Activated T-cell treated with anti-CD3 and anti-CD28 coated beads, Interleukin-2, amount 50 U/mL, for 48 hours (primary cell): Measurements from ENCODE around the gene WNT10A.

Experiments
- DNase-seq, 2 experiments: peaks; one replicate each; pipeline ENCODE4 v3.0.0-alpha.2; 2020

The WNT10A gene

DNA sequence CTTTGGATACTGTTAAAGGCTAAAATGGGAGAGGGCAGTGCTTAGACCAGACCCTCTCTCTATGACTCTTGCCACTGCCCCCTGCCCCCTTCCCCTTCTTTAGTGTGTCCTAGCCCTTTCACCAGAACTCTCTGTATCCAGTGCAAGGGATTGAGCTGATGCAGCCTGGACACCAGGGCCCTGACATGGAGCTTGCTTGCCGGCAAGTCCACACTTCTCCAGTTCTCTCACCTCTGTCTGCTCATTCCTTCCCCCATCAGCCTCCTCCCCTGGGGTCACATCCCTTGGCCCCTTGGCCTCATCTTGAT, 22.6 kb upstream of the WNT10A start:
- no peak for DNase-seq

DNA sequence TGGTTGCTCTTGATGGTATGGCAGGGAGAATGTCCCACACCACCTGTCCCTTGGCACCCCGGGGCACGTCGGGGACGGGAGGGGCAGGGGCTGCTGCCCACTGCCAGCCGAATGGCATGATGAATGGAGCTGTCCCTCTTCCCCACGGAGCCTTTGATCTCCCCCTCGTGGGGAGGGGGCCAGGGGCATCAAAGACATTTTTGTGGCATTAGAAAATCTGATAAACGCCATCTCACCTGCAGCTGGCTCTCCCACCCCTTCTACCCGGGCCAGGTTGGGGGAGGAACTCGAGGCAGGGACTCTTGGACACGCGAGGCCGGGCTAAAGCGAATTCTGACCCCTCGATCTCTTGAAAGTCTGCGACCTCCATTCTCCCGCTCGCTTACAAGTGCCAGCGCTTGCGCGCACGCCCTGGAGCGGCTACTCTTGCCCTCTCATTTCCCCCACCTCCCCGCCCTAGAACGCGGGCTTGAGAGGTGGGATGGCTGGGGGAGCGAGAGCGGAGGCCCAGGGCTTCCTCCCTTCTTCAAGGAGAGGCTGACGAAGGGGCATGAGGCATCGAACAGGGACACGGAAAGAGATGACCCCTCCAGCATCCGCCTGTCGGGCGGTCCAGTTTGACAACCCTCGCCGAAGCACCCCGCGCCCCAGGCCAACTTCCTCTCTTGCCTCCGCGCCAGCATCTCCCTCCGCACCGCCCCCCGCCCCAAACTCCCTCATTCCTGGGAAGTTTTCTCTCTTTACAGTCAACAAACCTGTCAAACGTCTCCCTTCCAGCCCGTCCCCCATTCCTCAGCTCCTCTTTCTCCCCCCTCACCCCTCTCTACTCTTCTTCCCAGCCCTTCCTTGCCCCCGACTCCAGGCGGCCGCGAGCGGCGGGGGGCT, 21.7 kb upstream of the WNT10A start:
- DNase-seq, result no peak

- DNase-seq, result no peak
Observed at GRCh38 chr2:218859556-218859987, 21.1 kb upstream of the WNT10A start, which contains the start of gene WNT6. WNT6 (plus strand) TSS chr2:218859805; CDS start chr2:218860038, 233 bp downstream.

DNA sequence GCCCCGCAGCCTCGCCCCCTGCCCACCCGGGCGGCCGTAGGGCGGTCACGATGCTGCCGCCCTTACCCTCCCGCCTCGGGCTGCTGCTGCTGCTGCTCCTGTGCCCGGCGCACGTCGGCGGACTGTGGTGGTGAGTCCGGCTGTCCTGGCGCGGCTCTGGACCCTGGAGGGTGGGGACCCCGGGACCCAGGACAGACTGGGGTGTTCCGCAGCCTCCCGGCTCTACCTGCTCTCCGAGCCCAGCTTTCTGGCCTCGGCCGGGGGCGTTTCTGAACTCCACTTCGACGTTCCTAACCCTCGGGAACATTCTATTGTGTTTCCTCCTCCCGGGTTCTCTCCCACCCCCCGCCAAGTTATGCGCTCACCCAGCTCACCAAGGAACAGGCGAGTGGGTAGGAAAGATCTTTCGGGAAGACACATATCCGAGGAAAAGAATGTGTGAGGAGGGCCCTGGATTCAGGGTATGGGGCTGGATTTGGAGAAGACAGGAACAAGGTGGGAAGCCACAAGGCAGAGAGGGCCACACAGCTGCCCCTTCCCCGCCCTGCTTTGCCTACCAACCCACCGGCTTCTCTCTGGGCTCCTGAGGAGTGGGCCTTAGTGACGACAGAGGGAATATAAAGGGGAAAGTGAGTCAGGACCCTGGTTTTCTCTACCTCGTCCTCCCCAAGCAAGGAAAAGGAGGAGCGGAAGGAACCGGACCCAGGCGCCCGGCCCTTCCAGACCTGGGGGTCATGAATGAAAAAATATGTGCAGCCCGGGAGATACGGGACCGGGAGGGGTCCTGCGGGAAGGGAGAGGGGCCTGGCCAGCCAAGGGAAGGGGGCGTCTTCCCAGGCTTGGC, 20.4 kb upstream of the WNT10A start:
- peak in 1 of 2 experiments; percentile 18 for DNase-seq

DNA sequence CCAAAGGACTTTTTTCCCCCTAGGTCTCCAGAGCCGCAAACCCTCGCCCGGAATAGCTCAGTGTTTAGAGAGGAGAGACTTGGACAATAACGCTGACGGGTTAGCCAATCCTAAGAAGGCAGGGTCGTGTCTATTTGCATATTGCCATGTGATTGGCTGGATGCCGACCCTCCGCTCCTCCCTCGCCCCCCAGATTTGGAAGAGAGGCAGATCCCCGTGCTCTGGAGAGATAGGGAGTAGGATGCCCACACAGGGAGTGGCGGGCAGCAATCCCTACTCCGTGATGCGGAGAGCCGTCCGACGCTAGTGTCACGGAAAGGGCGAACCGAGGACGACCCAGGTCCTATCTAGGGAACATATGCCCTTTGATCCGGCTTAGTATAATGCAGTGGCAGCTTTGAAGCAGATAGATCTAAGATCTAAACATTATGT, 19.7 kb upstream of the WNT10A start:
- DNase-seq, result peak in 1 of 2 experiments; percentile 26

- peak; percentile 13 to 15 for DNase-seq
Observed at GRCh38 chr2:218861645-218862318, 18.9 kb upstream of the WNT10A start.

GRCh38 chr2:218863021-218863520, 17.6 kb upstream of the WNT10A start:
- DNase-seq, result no peak

DNA sequence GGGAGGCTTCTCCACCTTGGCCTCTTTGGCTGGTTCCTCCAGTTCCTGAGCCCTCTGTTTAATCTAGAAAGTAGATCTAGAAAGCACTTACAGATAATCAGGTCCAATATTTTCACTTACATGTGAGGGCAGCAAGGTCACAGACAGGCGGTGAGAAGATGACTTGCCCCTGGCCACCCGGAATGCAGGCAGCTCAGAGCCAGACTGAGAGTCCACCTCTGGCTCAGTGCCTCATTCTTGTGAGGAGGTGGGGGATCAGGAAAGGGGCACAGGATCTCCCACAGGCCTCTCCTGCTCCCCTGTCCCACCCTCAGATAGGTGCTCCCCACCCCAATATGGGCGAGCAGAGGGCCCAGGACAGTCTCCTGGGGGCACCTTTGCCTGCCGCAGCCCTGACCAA, 15.3 kb upstream of the WNT10A start:
- no peak for DNase-seq

- no peak for DNase-seq
Observed at GRCh38 chr2:218865999-218866398, 14.7 kb upstream of the WNT10A start.

DNA sequence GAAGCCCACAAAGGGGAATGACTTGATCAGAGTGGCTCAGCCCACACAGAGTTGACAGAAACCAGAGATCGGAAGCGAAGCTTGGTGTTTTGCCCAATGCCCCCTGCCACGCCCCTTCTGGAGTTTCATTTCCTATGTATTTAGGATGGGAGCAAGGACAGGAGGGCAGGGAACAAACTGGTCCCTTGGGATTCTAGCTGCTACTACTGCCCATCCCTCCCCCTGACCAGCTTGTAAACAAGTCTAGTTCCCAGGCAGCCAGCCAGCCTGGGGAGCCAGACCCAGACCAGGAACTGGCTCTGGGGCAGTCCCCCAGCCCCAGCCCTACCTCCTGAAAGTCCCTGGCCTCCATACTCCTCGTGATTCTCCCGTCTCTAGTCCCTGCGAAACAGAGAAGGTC, 12.8 kb upstream of the WNT10A start:
- DNase-seq, result no peak

DNA sequence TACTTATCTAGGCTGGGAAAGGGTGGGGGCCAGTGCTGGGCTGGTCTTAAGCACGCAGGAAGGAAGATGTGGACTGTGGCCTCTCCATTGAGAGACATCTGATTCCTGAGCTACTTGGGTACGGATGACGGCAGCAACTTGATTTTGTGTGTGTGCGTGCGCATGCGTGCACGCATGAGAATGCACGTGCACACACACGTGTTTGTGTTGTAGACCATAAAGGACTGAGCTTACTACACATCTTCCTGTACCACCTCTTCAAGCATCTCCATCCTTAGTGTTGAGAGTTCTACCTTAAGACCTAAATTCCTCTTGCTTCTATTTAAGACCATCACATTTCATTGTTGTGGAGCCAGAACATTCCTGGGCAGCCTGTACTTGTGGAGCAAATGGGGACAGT, 11.6 kb upstream of the WNT10A start:
- no peak for DNase-seq

DNA sequence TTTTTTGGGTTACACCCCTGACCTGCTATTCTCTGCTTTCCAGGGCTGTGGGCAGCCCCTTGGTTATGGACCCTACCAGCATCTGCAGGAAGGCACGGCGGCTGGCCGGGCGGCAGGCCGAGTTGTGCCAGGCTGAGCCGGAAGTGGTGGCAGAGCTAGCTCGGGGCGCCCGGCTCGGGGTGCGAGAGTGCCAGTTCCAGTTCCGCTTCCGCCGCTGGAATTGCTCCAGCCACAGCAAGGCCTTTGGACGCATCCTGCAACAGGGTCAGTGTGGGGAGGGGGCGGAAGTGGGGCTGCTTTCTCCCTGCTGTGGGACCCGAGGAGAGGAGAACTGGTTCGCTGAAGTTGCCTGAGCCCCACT, 9.7 kb upstream of the WNT10A start:
- peak in 1 of 2 experiments; percentile 25 for DNase-seq

- peak; percentile 33 to 36 for DNase-seq
Observed at GRCh38 chr2:218871345-218872302, 9.0 kb upstream of the WNT10A start.

- DNase-seq, result no peak
Observed at GRCh38 chr2:218872645-218873358, 7.8 kb upstream of the WNT10A start.

GRCh38 chr2:218873359-218874194, 7.1 kb upstream of the WNT10A start:
- peak; percentile 32 to 43 for DNase-seq

DNA sequence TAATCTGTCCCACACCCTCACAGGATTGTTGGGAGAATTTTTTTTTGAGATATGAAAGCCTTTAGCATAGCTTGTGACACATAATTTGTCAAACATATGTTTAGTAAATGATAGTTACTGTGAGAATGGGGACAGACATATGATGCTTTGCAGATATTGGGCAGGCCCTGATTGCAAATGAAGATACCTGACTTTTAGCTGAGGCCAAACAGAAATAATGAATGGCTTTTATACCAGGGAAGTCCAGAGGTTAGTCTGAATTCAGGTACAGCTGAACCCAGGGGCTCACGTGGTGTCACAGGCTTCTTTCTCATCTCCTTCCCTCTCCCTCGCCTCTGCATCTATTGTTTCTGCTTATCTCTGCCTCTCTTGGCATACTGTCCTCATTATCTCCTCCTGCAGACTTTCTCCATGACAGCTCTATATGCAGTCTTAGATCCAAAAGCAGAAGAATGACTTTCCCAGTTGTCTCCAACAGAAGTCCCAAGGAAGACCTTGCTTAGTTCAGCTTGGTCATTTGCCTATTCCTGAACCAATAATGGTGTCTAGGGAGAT, 4.9 kb upstream of the WNT10A start:
- DNase-seq, result no peak

DNA sequence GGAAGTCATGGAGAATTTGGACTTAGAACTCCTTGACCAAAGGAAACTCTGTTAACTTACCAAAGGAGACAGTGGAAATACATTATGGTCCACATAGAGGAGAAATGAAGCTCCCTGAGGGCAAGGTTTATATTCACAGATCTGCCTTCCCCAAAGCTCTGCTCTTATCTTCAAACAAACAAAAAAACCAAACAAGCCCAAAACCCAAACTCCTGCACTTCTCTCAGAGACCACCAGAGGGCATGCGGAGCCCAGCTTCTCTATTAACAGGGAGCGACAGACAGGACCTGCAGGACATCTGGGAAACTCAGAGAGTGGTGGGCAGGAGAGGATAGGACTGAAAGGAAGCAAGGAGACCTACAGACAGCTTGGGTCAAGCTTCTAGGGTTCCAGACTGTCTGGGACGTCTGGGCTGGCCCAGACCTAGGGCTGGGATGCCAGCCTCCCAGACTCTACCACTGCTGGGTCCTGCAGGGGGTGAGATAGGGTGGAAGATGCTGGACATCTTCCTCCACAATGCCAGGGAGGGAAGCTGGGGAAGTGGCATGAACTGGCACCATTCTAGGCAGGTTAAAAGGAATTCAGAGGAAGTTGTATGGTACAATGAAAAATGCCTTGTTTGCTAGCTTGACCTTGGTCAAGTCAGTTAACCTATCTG, 4.0 kb upstream of the WNT10A start:
- peak; percentile 85 to 87 for DNase-seq

GRCh38 chr2:218877331-218877730, 3.3 kb upstream of the WNT10A start:
- DNase-seq, result no peak

DNA sequence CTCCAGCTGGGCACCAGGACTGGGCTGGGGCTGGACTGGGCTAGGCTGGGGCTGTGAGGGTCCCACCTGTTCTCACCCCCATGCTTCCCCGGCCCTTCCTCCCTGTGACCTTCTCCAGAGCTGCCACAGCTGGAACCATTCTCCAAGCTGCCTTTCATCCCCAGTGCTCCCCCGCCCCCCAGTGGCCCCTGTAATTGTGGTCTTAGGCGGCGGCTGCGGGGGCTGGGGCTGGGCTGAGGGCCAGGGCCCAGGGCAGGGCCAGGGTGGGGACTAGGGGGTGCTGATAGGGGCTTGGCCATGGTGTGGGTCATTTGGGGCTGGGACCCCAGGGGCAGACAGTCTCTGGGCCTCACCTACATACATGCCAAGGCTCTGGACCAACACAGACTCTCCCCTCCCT, 2.8 kb upstream of the WNT10A start:
- no peak for DNase-seq
